Mesothelial cell of epicardium (in vitro differentiated cells): ENCODE results near the gene SLC25A10. TPM values are rescaled to one million over a fixed set of nuclear protein-coding genes. Genes with fewer than 3 reads are reported as not detected.

Experiments
- DNase-seq, 2 experiments: peaks; one replicate each; pipeline ENCODE4 v3.0.0; 2021; ENCODE audit warnings: low spot score in 2 of 2; ENCODE audit not compliant: unreplicated experiment in 2 of 2
- H3K27ac Mint-ChIP-seq: 2 replicates; pipeline ENCODE4 v1.8.0; 2021; ENCODE audit warnings: mixed read lengths
- H3K27me3 Mint-ChIP-seq: 2 replicates; pipeline ENCODE4 v1.8.0; 2021; ENCODE audit warnings: low read depth, mixed read lengths
- H3K36me3 Mint-ChIP-seq: 2 replicates; pipeline ENCODE4 v1.8.0; 2021; ENCODE audit warnings: mixed read lengths
- H3K4me1 Mint-ChIP-seq: 2 replicates; pipeline ENCODE4 v1.8.0; 2021; ENCODE audit warnings: mixed read lengths
- H3K4me3 Mint-ChIP-seq: 2 replicates; pipeline ENCODE4 v1.8.0; 2021; ENCODE audit warnings: mild to moderate bottlenecking, moderate library complexity, mixed read lengths
- H3K9me3 Mint-ChIP-seq: 2 replicates; pipeline ENCODE4 v1.8.0; 2021; ENCODE audit warnings: mixed read lengths
- CTCF ChIP-seq: fragments of 200-600 bp; sonication (generic); IDR thresholded peaks from one replicate; pipeline ENCODE4 v1.5.0; 2021; ENCODE audit warnings: antibody characterized with exemption; ENCODE audit not compliant: unreplicated experiment
- total RNA-seq: library from RNA; stranded (reverse); gene quantifications from 3 replicates; pipeline ENCODE4 v1.2.1, GENCODE V29; 2021

The SLC25A10 gene
- total RNA-seq, 1 donor from 2014 or later = 15.2 TPM

- no peak for DNase-seq
- Mint-ChIP-seq H3K27me3 (no peaks in the 10 kb centered on the region), H3K4me1 (no peaks in the 10 kb centered on the region), H3K9me3 (no peaks in the 10 kb centered on the region), H3K36me3 (peaks cover 3% of the 10 kb centered on the region), H3K4me3 (no peak overlapping the region), H3K27ac (no peak overlapping the region)
- TF ChIP-seq CTCF = no peak
Measured at GRCh38 chr17:81676906-81677305, 35.2 kb upstream of the SLC25A10 start.

- Mint-ChIP-seq H3K4me3 (no peak overlapping the region), H3K9me3 (no peaks in the 10 kb centered on the region), H3K27me3 (no peaks in the 10 kb centered on the region), H3K4me1 (peaks cover 19% of the 10 kb centered on the region), H3K27ac (no peak overlapping the region), H3K36me3 (no peaks in the 10 kb centered on the region)
- no peak for TF ChIP-seq CTCF
- no peak for DNase-seq
Measured at GRCh38 chr17:81680150-81680549, 31.9 kb upstream of the SLC25A10 start.

GRCh38 chr17:81681672-81682071, 30.4 kb upstream of the SLC25A10 start:
- H3K4me1 Mint-ChIP-seq = peaks cover 23% of the 10 kb centered on the region
- no peak for TF ChIP-seq CTCF
- no peaks in the 10 kb centered on the region for H3K27me3 Mint-ChIP-seq
- DNase-seq = no peak
- H3K9me3 Mint-ChIP-seq = no peaks in the 10 kb centered on the region
- no peak overlapping the region for H3K27ac Mint-ChIP-seq
- H3K36me3 Mint-ChIP-seq = peaks cover 4% of the 10 kb centered on the region
- peak overlapping the region; percentile 95 for H3K4me3 Mint-ChIP-seq

- peaks cover 4% of the 10 kb centered on the region for H3K36me3 Mint-ChIP-seq
- H3K4me3 Mint-ChIP-seq = peak overlapping the region; percentile 95
- H3K4me1 Mint-ChIP-seq = peaks cover 23% of the 10 kb centered on the region
- H3K27ac Mint-ChIP-seq = peak overlapping the region; percentile 93
- H3K9me3 Mint-ChIP-seq = no peaks in the 10 kb centered on the region
- no peaks in the 10 kb centered on the region for H3K27me3 Mint-ChIP-seq
- no peak for TF ChIP-seq CTCF
- DNase-seq = no peak
Measured at GRCh38 chr17:81682565-81683207, 29.4 kb upstream of the SLC25A10 start.

- Mint-ChIP-seq H3K9me3 (no peaks in the 10 kb centered on the region), H3K27me3 (no peaks in the 10 kb centered on the region), H3K27ac (peak overlapping the region; percentile 93), H3K4me3 (peak overlapping the region; percentile 95), H3K36me3 (peaks cover 4% of the 10 kb centered on the region), H3K4me1 (peaks cover 23% of the 10 kb centered on the region)
- no peak for DNase-seq
- no peak for TF ChIP-seq CTCF
Measured at GRCh38 chr17:81683208-81683583, 28.9 kb upstream of the SLC25A10 start.
